HUES64 (cell line): Measurements from ENCODE around the gene ACSF2.

Source experiments
- H3K27ac ChIP-seq: 2 replicates; pipeline ENCODE4 v1.7.0; 2013; ENCODE audit warnings: low read depth, low read length, inconsistent platforms
- H3K27me3 ChIP-seq: 2 replicates; pipeline ENCODE4 v1.6.1; 2013; ENCODE audit warnings: mild to moderate bottlenecking, low read length; ENCODE audit not compliant: insufficient read depth
- H3K36me3 ChIP-seq: 2 replicates; pipeline ENCODE4 v1.6.1; 2013; ENCODE audit warnings: mild to moderate bottlenecking, low read length; ENCODE audit not compliant: insufficient read depth
- H3K4me1 ChIP-seq: 2 replicates; pipeline ENCODE4 v1.6.1; 2013; ENCODE audit warnings: mild to moderate bottlenecking, low read length, moderate library complexity; ENCODE audit not compliant: insufficient read depth
- H3K4me3 ChIP-seq: 2 replicates; pipeline ENCODE4 v1.5.1; 2013; ENCODE audit warnings: mild to moderate bottlenecking, low read length, moderate library complexity
- H3K9ac ChIP-seq: 2 replicates; pipeline ENCODE4 v1.6.1; 2013; ENCODE audit warnings: mild to moderate bottlenecking, low read depth, low read length
- H3K9me3 ChIP-seq: 2 replicates; pipeline ENCODE4 v1.6.1; 2013; ENCODE audit warnings: low read depth, low read length; ENCODE audit not compliant: insufficient read depth
- WGBS: fragments of 150-250, 120-280 bp; methylation state at CpG from one replicate; pipeline ENCODE4 v1.1.7; 2013; ENCODE audit warnings: missing lambda C conversion rate; 5-methylcytosine and 5-hydroxymethylcytosine counted together

Gene ACSF2

DNA sequence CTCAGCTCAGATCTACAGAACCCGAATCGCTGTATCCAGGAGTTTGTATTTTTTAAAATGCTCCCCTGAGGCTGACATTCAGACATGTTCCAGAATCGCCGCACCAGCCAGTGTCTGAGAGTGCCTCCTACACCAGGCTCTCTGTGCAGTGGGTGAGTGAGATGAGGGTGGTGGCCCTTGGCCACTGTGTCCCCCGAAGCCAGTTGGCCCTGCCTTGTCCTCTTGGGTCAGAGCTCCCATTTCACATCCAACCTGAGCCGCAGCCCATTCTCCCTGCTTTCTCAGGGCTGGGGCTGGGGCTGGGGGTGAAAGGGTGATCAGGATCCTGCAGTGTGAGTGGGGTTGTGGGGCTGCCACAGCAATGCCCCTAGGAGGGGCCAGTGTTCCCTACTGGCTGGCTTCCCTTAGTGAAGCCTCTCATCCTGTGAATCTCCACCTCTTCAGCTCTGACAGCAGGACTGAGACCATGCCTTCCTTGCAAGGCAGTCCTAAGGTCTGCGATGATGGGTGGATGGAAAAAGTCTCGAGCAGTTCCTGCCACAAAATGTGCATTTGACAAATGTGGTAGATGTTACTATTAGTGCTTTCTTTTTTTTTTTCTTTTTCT is 69.3 kb downstream of the ACSF2 start:
- Histone ChIP-seq H3K36me3 (no peaks in the 10 kb centered on the region), H3K27me3 (no peaks in the 10 kb centered on the region), H3K9me3 (no peaks in the 10 kb centered on the region), H3K9ac (no peak overlapping the region), H3K27ac (no peak overlapping the region), H3K4me1 (no peaks in the 10 kb centered on the region), H3K4me3 (no peak overlapping the region)
- WGBS: 88% methylated on average over 8 of the region's 8 CpGs

DNA sequence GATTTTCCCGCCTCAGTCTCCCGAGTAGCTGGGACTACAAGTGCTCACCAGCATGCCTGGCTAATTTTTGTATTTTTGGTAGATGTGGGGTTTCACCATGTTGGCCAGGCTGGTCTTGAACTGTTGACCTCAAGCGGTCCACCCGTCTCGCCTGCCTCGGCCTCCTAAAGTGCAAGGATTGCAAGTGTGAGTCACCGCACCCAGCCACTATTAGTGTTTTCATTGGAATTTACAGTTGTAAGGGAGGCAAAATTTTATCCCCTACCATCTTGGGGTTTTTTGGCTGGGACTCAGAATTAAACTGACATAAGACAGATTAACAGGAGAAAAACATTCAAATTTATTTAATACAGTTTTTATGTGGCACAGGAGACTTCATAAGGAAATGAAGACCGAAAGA is 69.9 kb downstream of the ACSF2 start:
- Histone ChIP-seq H3K9me3 (no peaks in the 10 kb centered on the region), H3K27ac (no peak overlapping the region), H3K36me3 (no peaks in the 10 kb centered on the region), H3K4me3 (no peak overlapping the region), H3K4me1 (no peaks in the 10 kb centered on the region), H3K9ac (no peak overlapping the region), H3K27me3 (no peaks in the 10 kb centered on the region)
- 92% methylated on average over 8 of the region's 8 CpGs for WGBS

DNA sequence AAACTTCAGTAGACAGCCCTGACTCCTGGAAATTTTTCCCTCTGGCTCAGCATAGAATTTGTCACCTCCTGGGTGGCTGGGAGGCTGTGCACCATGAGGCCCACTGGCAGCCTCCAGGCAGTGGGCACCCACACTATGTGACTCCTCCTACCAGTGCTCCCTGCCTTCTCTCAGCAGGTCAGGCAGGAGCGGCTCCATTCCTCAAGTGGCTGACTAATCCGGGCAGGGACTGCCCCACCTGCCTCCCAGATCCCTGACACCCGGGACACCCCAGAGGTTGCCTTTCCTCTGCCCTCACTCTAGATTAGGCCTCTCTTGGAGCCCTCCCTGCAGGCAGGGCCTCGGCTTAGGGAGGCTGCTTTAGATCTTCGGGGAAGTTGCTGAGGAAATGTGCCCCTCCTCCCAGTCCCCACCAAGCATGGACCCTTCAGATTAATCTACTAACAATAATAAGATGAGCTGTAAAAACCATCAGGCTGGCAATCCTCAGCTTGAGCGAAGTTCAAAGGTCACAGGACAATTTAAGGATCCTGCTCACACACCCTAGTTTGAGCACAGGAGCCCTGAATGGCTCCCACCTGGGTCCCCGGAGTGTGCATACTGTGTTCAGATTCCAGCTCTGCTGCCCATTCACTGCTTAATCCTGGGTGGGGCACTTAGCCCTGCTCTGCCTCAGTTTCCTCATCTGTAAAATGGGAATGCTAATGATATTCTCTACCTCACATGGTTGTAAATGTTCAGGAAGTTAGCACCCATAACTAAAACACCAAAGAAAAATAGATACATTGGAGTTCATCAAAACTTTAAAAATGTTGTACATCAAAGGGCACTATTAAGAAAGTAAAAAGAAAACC is 72.2 kb downstream of the ACSF2 start:
- H3K27ac ChIP-seq: no peak overlapping the region
- 0 out of 2 replicates have a peak, but pooled peaks cover under 1% of the 10 kb centered on the region for H3K4me1 ChIP-seq
- WGBS: 76% methylated on average over 7 of the region's 7 CpGs

DNA sequence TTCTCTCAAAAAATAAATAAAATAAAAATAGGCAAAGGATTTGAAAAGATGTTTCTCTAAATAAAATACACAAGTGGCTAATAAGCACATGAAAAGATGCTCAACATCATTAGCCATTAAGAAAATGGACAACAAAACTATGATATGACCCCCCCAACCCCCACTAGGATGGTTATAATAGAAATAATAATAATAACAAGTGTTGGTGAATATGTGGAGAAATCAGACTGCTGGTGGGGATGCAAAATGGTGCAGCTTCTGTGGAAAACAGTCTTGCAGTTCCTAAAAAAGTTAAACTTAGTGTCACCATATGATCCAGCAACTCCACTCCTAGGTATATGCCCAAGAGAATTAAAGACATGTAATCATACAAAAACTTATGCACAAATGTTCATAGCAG is 73.3 kb downstream of the ACSF2 start:
- Histone ChIP-seq H3K27ac (no peak overlapping the region), H3K4me1 (0 out of 2 replicates have a peak, but pooled peaks cover 5% of the 10 kb centered on the region), H3K9ac (no peak overlapping the region), H3K4me3 (no peak overlapping the region), H3K9me3 (no peaks in the 10 kb centered on the region), H3K27me3 (no peaks in the 10 kb centered on the region), H3K36me3 (no peaks in the 10 kb centered on the region)

More for the DNA sequence above, 72.2 kb downstream of the ACSF2 start:
- Histone ChIP-seq H3K9ac (no peak overlapping the region), H3K9me3 (no peaks in the 10 kb centered on the region), H3K36me3 (no peaks in the 10 kb centered on the region), H3K4me3 (no peak overlapping the region), H3K27me3 (no peaks in the 10 kb centered on the region)

DNA sequence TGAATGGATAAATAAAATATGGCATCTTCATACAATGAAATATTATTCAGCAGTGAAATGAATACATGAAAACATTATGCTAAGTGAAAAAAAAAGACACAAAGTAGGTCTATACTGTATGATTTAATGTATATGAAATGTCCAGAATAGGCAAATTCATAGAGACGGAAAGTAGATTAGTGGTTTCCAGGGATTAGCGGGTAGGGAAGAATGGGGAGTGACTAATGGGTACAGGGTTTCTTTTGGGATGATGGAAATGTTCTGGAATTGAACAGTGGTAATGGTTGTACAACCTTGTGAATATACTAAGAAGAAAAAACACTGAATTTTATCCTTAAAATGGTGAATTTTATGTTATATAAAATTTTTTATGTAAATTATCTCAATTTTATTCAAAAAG is 73.7 kb downstream of the ACSF2 start:
- Histone ChIP-seq H3K27ac (no peak overlapping the region), H3K27me3 (no peaks in the 10 kb centered on the region), H3K36me3 (no peaks in the 10 kb centered on the region), H3K9me3 (no peaks in the 10 kb centered on the region), H3K4me3 (no peak overlapping the region), H3K4me1 (0 out of 2 replicates have a peak, but pooled peaks cover 5% of the 10 kb centered on the region), H3K9ac (no peak overlapping the region)
- 95% methylated on average over 2 of the region's 2 CpGs for whole genome bisulfite sequencing

DNA sequence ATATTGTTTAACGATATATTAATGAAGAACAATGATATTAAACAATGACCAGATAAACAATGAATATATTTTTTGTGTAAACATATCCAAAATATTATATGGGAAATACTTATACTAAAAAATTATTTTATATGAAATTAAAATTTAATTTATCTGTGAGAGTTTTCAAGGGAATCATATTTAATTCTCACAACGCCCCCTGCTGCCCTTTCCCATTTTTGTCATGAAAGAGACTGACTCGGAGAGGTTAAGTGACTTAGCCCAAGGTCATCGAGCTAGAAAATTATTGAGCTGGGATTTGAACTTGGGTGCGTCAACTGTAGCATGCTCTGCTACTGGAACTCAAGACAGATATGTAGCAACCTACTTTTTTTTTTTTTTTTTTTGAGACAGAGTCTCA is 75.0 kb downstream of the ACSF2 start:
- 63% methylated on average over 4 of the region's 5 CpGs for WGBS
- 0 out of 2 replicates have a peak, but pooled peaks cover 5% of the 10 kb centered on the region for H3K4me1 ChIP-seq
- H3K4me3 ChIP-seq: no peak overlapping the region
- no peaks in the 10 kb centered on the region for H3K9me3 ChIP-seq
- H3K27ac ChIP-seq: no peak overlapping the region
- no peaks in the 10 kb centered on the region for H3K27me3 ChIP-seq
- no peak overlapping the region for H3K9ac ChIP-seq
- no peaks in the 10 kb centered on the region for H3K36me3 ChIP-seq

DNA sequence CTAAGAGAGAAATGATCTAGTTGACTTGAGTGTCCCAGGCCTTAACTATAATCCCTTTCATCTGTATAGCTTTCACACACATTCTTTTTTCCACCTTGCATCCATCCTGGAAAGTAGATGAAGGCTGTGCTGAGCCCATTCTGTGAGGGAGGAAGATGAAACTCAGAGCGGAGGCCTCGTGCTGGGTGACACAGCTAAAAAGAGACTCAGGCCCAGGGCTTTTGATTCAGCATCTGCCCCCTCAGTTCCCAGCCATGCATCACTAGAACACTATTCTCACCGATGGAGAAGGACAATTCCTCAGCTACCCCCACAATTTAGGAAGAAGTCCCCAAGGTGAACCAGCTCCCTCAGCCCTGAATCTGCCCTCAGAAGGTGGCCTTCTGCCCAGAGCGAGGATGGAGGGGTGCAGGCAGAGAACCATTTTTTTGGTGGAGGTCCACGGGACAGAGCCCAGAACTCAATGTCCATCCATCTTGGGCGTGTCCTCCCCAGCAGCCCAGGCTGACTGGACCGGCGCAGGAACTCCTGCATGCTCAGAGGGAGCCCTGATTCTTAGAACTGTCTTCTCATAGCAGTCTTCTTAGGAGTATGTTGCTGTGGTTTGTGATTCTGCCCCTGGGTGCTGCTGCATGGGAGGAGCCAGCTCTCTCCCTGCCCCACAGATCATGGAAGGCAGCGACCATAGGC is 76.4 kb downstream of the ACSF2 start:
- H3K9me3 ChIP-seq: no peaks in the 10 kb centered on the region
- no peaks in the 10 kb centered on the region for H3K27me3 ChIP-seq
- H3K9ac ChIP-seq: no peak overlapping the region
- WGBS: 91% methylated on average over 9 of the region's 9 CpGs
- H3K36me3 ChIP-seq: no peaks in the 10 kb centered on the region
- 0 out of 2 replicates have a peak, but pooled peaks cover 5% of the 10 kb centered on the region for H3K4me1 ChIP-seq
- H3K27ac ChIP-seq: no peak overlapping the region
- no peak overlapping the region for H3K4me3 ChIP-seq

DNA sequence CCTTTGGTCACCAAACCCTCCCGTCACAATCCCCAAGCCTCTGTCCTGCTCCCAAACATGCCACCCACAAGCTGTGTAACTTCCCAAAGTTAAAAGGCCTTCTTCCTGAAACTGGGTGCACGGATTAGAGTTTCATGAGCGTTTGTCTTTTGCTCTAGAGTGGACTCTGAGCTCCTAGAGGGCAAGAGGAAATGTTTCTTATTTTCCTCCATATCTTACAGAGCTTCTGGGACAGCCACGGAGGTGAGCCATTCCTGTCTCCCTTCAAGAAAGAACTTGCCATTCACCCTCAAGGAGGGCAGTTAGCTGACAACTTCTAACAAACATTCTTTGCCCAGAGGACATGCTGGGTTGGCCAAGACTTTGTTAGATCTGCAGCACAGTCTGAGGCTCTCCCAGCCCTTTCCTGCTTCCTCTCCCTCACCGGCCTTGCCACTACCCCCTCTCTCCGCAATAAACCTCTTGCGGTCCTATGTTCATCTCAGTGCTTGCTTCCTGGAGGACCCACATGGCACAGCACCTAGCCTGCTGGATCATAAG is 79.6 kb downstream of the ACSF2 start:
- Histone ChIP-seq H3K36me3 (no peaks in the 10 kb centered on the region), H3K4me1 (0 out of 2 replicates have a peak, but pooled peaks cover 8% of the 10 kb centered on the region), H3K27me3 (no peaks in the 10 kb centered on the region), H3K9ac (no peak overlapping the region), H3K27ac (no peak overlapping the region), H3K9me3 (no peaks in the 10 kb centered on the region), H3K4me3 (no peak overlapping the region)
- WGBS: 86% methylated on average over 7 of the region's 7 CpGs

DNA sequence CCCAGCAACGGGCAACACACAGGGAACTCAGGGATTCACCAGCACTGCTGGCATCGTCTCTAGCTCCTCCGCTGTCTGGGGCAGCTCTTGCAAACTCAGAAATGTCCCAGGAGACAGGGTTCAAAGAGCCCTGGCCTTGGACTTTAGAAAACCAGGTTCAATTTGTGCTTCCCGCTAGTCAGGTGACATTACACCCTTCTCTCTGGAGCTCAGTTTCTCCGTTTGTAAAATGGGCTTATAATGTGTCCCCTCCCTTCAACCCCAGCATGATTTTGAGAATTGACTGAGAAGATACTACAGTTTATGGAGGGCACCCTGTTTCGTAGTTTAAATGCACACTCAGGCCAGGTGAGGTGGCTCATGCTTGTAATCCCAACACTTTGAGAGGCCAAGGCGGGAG is 80.3 kb downstream of the ACSF2 start:
- no peak overlapping the region for H3K9ac ChIP-seq
- 0 out of 2 replicates have a peak, but pooled peaks cover 13% of the 10 kb centered on the region for H3K4me1 ChIP-seq
- 88% methylated on average over 7 of the region's 7 CpGs for WGBS
- no peak overlapping the region for H3K27ac ChIP-seq
- H3K36me3 ChIP-seq: no peaks in the 10 kb centered on the region
- H3K4me3 ChIP-seq: no peak overlapping the region
- no peaks in the 10 kb centered on the region for H3K27me3 ChIP-seq
- no peaks in the 10 kb centered on the region for H3K9me3 ChIP-seq

DNA sequence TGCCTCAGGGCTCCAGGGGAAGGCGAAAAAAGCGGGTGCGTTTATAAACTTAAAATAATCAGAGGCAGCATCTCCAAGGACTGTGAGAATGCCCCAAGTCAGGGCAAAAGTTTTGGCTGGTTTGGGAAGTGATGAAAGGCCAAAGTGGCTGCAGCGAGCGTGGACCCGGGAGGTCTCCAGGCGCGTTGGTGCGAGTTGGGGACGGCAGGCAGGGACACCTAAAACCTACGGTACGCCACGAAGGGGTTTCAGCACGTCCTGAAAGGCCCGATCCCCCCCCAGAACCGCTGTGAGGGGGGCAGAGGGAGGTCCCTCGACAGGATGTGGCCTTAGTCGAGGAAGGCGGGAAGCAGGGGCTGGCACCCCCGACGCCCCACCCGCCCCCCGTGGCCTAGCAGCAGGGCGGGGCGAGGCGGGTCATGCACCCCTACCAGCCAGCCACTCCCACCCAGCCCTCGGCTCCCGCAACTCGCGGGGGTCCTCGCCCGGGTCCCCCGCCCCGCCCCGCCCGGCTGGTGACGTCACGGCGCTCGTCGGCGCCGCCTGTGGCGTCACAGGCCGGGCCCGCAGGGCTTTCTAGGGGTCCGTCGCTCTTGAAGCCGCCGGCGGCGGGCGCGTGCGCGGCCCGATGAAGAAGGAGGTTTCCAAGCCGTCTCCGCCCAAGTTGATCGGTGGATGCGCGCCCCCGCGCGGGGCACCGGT is 82.0 kb downstream of the ACSF2 start, which contains the start of gene MYCBPAP:
MYCBPAP (plus strand) TSS at position 569 of the 702 bp plus-strand sequence. CDS start 236 bp downstream, outside the sequence.
- Histone ChIP-seq H3K36me3 (no peaks in the 10 kb centered on the region), H3K27me3 (no peaks in the 10 kb centered on the region), H3K4me3 (peak within 1 kb of the TSS; percentile 91), H3K27ac (peak within 1 kb of the TSS; percentile 60; the same call in 1 of the 2 replicates), H3K9ac (peak within 1 kb of the TSS; percentile 70), H3K4me1 (0 out of 2 replicates have a peak, but pooled peaks cover 16% of the 10 kb centered on the region), H3K9me3 (no peaks in the 10 kb centered on the region)
- WGBS: 7% methylated on average over 65 of the region's 66 CpGs
